ENCODE results near the gene MACC1. TPM values are rescaled to one million over a fixed set of nuclear protein-coding genes. Genes with fewer than 3 reads are reported as not detected.

Gene MACC1
- total and polyA plus RNA-seq, 2 of the 13 experiments (the other 11 are each of a cell fraction or from before 2014, with no cell fraction given) = 0.04 TPM; not detected in 1

- TF ChIP-seq ZNF350 (CRISPR knock-in tag; IDR thresholded peaks at IDR 0.05; ENCODE audit: borderline replicate concordance, low read depth) = peak; percentile 94
- TF ChIP-seq TOPORS (CRISPR knock-in tag; IDR thresholded peaks at IDR 0.05) = no peak; the same call in 1 of the 2 replicates
- TF ChIP-seq, protein P1, sequence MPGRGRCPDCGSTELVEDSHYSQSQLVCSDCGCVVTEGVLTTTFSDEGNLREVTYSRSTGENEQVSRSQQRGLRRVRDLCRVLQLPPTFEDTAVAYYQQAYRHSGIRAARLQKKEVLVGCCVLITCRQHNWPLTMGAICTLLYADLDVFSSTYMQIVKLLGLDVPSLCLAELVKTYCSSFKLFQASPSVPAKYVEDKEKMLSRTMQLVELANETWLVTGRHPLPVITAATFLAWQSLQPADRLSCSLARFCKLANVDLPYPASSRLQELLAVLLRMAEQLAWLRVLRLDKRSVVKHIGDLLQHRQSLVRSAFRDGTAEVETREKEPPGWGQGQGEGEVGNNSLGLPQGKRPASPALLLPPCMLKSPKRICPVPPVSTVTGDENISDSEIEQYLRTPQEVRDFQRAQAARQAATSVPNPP (CRISPR knock-in tag; IDR thresholded peaks at IDR 0.05) = 0 out of 2 replicates have a peak, but pooled peaks have one; percentile 29
- no peak for TF ChIP-seq MBNL3 (CRISPR knock-in tag; conservative IDR thresholded peaks at IDR 0.05)
- no peak for TF ChIP-seq CENPX (CRISPR knock-in tag; IDR thresholded peaks at IDR 0.05)
- TF ChIP-seq, protein P2, sequence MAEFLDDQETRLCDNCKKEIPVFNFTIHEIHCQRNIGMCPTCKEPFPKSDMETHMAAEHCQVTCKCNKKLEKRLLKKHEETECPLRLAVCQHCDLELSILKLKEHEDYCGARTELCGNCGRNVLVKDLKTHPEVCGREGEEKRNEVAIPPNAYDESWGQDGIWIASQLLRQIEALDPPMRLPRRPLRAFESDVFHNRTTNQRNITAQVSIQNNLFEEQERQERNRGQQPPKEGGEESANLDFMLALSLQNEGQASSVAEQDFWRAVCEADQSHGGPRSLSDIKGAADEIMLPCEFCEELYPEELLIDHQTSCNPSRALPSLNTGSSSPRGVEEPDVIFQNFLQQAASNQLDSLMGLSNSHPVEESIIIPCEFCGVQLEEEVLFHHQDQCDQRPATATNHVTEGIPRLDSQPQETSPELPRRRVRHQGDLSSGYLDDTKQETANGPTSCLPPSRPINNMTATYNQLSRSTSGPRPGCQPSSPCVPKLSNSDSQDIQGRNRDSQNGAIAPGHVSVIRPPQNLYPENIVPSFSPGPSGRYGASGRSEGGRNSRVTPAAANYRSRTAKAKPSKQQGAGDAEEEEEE (CRISPR knock-in tag; IDR thresholded peaks at IDR 0.05; ENCODE audit: borderline replicate concordance) = 0 out of 2 replicates have a peak, but pooled peaks have one; percentile 2
- TF ChIP-seq ZNF891 (CRISPR knock-in tag; IDR thresholded peaks at IDR 0.05) = no peak; the same call in 1 of the 2 replicates
- TF ChIP-seq, protein P3, sequence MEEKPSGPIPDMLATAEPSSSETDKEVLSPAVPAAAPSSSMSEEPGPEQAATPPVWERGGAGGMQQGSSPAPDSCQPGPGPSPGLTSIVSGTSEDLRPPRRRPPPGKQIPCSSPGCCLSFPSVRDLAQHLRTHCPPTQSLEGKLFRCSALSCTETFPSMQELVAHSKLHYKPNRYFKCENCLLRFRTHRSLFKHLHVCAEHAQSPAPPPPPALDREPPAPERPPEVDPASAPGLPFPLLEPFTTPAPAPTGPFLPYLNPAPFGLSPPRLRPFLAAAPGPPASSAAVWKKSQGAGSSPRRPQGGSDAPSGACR (CRISPR knock-in tag; IDR thresholded peaks at IDR 0.05) = peak; percentile 91
- TF ChIP-seq ZHX1 (CRISPR knock-in tag; IDR thresholded peaks at IDR 0.05; ENCODE audit: low read depth) = no peak
- no peak for TF ChIP-seq ZFP36 (IDR thresholded peaks at IDR 0.05; ENCODE audit: borderline replicate concordance, low read depth, low read length, partially characterized antibody)
- no peak for TF ChIP-seq ZNF543 (CRISPR knock-in tag; IDR thresholded peaks at IDR 0.05)
- TF ChIP-seq IRX3 (CRISPR knock-in tag; IDR thresholded peaks at IDR 0.05; ENCODE audit: borderline replicate concordance, low read depth) = peak; percentile 41; the same call in 1 of the 2 replicates
- no peak for TF ChIP-seq ZNF430 (CRISPR knock-in tag; IDR thresholded peaks at IDR 0.05)
- no peak for TF ChIP-seq ZNF841 (CRISPR knock-in tag; IDR thresholded peaks at IDR 0.05; ENCODE audit: borderline replicate concordance)
- 0 out of 2 replicates have a peak, but pooled peaks have one; percentile 3 for TF ChIP-seq HCFC1 (IDR thresholded peaks at IDR 0.05; ENCODE audit: low read depth, low read length)
- TF ChIP-seq ETV6 (CRISPR knock-in tag; conservative IDR thresholded peaks at IDR 0.05) = no peak
- peak; percentile 44; the same call in 1 of the 2 replicates for TF ChIP-seq ZBTB3 (CRISPR knock-in tag; IDR thresholded peaks at IDR 0.05; ENCODE audit: borderline replicate concordance, low read depth)
- TF ChIP-seq, protein P4, sequence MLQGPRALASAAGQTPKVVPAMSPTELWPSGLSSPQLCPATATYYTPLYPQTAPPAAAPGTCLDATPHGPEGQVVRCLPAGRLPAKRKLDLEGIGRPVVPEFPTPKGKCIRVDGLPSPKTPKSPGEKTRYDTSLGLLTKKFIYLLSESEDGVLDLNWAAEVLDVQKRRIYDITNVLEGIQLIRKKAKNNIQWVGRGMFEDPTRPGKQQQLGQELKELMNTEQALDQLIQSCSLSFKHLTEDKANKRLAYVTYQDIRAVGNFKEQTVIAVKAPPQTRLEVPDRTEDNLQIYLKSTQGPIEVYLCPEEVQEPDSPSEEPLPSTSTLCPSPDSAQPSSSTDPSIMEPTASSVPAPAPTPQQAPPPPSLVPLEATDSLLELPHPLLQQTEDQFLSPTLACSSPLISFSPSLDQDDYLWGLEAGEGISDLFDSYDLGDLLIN (CRISPR knock-in tag; IDR thresholded peaks at IDR 0.05; ENCODE audit: borderline replicate concordance) = no peak
- TF ChIP-seq HNF4G (IDR thresholded peaks at IDR 0.05; ENCODE audit: borderline replicate concordance, low read depth, low read length) = peak; percentile 98
- TF ChIP-seq HNF4G (CRISPR knock-in tag; IDR thresholded peaks at IDR 0.05; ENCODE audit: borderline replicate concordance, low read depth) = peak; percentile 97
- TF ChIP-seq ZNF326 (CRISPR knock-in tag; IDR thresholded peaks at IDR 0.05; ENCODE audit: borderline replicate concordance) = no peak
Observed at GRCh38 chr7:20219446-20220292, 2.5 kb upstream of the MACC1 start (continued).
